Limb (tissue), 2 donors: ENCODE data around the gene ZSWIM3.
"Not testable (repeated sequence)": the region's sequence is repeated elsewhere in the genome, so short reads cannot be mapped to it uniquely, and the experiment has no call there.

Source experiments
- DNase-seq, 2 donors: peaks; one replicate each; pipeline ENCODE4 v3.0.0-alpha.2; 2016; ENCODE audit errors: extremely low spot score in 2 of 2

The ZSWIM3 gene

DNA sequence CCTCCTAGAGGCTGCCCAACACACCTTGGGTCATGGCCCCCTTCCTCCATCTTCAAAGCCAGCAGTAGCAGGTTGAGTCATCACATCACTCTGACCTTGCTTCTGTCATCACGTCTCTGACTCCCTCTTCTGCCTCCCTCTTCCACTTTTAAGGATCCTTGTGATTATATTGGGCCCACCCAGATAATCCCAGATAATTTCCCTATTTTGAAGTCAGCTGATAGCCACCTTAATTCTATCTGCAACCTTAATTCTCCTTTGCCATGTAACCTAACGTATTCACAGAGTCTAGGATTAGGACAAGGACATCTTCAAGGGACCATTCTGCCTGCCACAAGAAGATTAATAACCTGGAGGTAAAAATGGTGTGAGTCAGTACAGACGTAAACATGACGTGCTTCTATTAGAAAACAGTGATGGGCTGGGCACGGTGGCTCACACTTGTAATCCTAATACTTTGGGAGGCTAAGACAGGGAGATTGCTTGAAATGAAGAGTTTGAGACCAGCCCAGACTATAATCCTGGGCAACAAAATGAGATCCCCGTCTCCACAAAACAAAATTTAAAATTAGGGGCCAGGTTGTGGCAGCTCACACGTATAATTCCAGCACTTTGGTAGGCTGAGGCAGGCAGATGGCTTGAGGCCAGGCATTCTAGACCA is 3.3 kb downstream of the ZSWIM3 start:
- no peak for DNase-seq

- DNase-seq, result no peak
Measured at GRCh38 chr20:45861221-45862075, 4.0 kb downstream of the ZSWIM3 start.

DNA sequence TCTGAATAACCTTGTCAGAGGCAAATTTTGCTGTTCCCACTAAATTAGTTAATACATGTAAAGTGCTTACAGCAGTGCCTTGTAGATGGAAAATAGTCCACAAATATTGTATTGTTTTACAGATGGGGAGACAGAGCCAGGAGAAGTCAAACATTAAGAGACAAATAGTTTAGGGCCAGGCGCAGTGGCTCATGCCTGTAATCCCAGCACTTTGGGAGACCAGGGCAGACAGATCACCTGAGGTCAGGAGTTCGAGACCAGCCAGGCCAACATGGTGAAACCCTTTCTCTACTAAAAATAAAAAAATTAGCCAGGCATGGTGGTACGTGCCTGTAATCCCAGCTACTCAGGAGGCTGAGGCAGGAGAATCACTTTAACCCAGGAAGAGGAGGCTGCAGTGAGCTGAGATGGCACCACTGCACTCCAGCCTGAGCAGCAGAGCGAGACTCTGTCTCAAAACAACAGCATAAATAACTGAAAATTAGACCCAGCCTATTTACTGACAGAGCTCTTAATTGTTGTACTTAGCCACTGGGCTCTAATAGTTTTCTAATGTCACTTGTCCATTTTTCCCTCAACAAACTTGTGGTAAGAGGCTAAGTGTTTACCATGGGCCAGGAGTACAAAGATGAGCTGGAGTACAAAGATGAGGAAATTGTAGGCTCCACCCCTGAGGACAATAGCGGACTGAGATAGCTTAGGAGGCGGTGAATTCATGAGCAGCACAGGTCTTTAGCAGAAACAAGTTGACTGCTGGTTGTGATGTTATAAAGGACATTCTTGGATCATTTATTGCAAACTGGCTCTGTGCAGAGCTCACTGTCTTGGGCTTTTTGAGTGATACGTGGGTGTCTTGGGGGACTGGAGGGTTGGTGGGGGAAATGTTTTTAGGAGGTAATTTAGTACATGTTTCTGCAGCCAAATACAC is 6.4 kb downstream of the ZSWIM3 start:
- DNase-seq, result no peak

DNA sequence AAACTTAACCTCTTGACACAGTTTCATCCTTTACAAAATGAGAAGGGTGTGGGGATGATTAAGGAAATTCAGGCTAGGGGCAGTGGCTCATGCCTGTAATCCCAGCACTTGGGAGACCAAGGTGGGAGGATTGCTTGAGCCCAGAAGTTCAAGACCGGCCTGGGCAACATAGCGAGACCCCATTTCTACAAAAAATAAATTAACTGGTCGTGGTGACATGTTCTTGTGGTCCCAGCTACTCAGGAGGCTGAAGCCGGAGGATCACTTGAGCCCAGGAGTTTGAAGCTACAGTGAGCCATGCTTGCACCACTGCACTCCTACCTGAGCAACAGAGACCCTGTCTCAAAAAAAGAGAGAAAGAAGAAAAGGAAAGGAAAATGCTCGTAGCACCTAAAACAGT is 9.0 kb downstream of the ZSWIM3 start:
- no peak for DNase-seq

- no peak for DNase-seq
Measured at GRCh38 chr20:45867136-45867818, 9.9 kb downstream of the ZSWIM3 start.

GRCh38 chr20:45867819-45868176 is 10.4 kb downstream of the ZSWIM3 start:
- no peak for DNase-seq

GRCh38 chr20:45872626-45873025 is 15.2 kb downstream of the ZSWIM3 start:
- DNase-seq, result no peak

GRCh38 chr20:45873409-45874103 is 16.1 kb downstream of the ZSWIM3 start:
- DNase-seq, result no peak

- DNase-seq, result not testable (repeated sequence)
Measured at GRCh38 chr20:45874104-45874481, 16.7 kb downstream of the ZSWIM3 start.

GRCh38 chr20:45874576-45874975 is 17.2 kb downstream of the ZSWIM3 start:
- DNase-seq, result no peak

DNA sequence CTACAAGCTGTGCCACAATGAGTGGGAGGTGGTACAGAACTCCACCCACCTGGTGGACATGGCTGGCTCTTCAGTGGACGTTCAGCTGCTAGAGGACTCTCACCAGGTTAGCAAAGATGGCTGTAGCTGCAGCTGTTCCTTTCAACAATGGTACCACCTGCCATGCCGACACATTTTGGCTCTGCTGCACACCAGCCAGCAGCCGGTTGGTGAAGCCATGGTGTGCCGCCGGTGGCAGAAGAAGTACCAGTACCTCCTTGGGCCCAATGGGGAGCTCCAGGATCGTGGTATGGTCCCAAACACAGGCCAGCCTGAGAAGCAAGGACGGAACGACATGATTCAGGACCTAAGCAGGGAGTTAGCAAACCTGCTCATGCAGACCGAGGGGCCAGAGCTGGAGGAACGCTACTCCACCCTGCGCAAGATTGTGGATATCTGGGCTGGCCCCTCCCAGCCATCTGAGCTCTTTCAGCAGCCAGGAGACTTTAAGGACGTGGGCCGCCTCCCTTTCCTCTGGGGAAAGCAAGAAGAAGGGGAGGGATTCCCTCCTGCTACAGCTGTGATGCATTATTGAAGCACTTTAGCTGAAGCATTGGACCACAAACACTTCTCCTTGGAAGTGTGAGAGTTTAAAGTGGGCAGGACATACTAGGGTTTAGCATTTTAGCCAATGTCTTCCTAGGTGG is 20.8 kb downstream of the ZSWIM3 start:
- DNase-seq, result no peak

GRCh38 chr20:45880988-45881788 is 23.8 kb downstream of the ZSWIM3 start, which contains the start of gene ZSWIM1:
Gene ZSWIM1, plus strand, starts transcription at chr20:45881227. Its CDS starts 1,366 bp downstream, at chr20:45882593.
- DNase-seq, result peak; percentile 98 to 99

DNA sequence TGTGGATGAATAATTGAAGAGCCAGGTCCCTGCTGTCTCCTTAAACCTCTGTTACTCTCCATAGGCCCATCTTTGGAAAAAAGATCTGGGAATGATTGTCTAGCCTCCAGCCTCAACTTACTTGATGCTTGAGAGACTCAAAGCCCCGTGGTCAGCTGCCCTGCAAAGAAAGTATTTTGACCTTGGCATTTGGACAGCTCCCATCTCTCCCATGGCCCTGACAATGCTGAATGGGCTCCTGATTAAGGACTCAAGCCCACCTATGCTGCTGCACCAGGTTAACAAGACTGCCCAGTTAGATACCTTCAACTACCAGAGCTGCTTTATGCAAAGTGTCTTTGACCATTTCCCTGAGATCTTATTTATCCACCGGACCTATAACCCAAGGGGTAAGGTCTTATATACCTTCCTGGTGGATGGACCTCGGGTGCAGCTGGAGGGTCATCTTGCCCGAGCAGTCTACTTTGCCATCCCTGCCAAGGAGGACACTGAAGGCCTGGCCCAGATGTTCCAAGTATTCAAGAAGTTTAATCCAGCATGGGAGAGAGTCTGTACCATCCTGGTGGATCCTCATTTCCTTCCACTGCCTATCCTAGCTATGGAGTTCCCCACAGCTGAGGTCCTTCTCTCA is 25.2 kb downstream of the ZSWIM3 start:
- no peak for DNase-seq

GRCh38 chr20:45883100-45883469 is 25.7 kb downstream of the ZSWIM3 start:
- DNase-seq, result no peak

DNA sequence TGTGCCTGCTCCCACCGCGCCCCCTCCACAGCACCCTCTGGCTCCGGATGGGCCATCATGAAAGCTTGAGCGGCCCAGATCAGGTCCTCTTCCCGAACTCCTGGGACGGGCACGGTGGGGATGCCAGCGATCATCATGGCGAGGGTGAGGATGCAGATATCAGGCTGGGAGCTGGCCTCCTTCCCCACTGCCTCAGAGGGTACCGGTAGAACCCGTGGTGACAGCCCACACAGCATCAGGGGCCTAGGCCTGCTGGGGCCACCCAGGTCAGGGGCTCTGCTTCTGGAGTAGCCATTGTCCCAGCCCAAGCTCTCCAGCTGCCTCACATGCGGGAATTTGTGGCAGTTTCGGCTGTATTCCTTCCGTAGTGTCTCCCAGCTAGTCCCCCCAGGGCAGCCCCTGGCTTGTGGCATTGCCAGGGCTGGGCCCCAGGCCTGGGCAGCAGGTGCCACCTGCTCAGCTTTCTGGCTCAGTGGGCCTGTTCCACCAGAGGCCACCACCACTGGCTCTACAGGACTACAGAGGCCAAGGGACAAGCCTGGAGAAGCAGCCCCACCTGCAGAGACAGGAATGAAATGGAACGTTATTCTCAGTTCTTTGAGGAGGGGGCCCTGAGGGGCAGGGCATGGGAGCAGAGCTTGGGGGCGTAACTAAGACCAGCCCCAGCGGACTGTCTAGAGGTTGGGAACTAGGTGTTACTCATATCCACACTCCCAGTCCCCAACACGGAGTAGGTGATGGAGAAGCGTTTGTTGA is 29.4 kb downstream of the ZSWIM3 start:
- DNase-seq, result no peak

DNA sequence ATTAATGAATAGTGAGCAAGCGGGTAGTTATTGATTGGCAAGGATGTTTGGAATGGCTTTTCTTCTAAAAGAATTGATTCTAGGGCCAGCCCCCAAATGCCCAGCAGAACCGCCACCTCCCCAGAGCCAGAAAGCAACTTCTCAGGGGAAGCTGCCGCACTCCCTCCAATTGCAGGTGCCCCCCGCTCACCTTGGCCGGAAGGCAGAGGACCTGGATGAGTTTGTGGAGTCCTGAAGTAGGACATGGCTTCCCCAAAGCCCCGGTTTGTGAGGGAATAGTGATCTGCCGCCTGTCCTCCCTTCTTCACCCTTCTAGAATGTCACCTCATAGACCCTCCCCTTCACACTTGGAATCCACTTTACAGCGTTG is 29.9 kb downstream of the ZSWIM3 start, which contains the start of gene SPATA25:
TSS of gene SPATA25 (minus strand) at position 277 of the 370 bp plus-strand sequence. CDS start at position 245, 32 bp downstream.
- DNase-seq, result no peak

DNA sequence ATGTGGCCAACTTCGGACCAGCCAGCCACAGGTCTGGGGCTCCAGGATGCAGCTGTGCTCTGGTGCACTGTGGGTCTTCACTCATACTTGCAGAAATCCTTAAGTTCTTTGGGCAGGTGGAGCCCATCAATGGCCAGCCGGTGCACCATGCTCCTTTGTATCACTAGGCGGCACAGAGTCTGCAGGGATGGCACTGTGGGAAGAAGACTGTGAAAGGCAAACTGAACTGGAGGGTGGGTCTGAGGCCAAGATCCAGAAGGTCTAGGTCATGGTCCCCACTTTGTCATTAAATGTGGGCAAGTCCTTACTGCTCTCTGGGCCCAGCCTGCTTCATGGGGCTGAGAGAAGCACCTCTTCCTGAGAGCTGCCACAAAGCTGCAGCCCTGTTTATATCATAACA is 31.3 kb downstream of the ZSWIM3 start:
- DNase-seq, result no peak
